GM19455 (cell line): Measurements from ENCODE around the gene FCHSD2.
"Not testable (repeated sequence)": the region's sequence is repeated elsewhere in the genome, so short reads cannot be mapped to it uniquely, and the experiment has no call there.

Experiments used
- ATAC-seq: cut with Tn5 transposase; IDR thresholded peaks from one replicate; pipeline ENCODE4 v1.9.1; 2021; ENCODE audit not compliant: unreplicated experiment

Gene FCHSD2

GRCh38 chr11:72850832-72851231 is 291.3 kb downstream of the FCHSD2 start:
- no peak for ATAC-seq

DNA sequence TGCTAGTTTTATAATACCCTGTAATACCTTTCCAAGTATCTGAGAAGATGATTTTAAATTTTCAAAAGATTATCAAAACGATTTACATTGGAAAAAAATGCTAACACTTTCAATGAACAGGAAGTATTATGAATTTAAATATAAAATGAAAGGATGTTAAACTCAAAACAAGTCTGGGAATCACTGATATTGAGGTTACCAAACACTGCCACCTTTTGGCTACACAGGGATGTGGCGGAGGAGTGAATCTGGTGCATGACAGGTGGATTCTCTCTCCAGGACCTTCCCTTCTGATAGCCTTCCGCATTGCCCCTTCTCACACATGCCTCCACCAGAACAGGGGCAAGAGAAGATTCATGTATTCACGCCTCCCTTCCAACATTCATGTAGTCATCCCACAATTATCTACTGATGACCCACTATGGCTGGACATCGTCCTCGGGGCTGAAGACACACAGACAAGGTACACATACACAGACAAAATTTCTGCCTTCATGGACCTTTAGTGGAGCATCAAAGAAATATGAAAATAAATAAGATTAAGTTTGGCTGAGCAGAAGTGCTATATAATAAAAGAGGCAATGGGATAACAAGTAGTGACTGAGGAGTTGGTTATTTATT is 293.2 kb downstream of the FCHSD2 start:
- no peak for ATAC-seq

GRCh38 chr11:72844356-72844755 is 297.8 kb downstream of the FCHSD2 start:
- ATAC-seq: no peak

- no peak for ATAC-seq
These were observed 299.3 kb downstream of the FCHSD2 start for GRCh38 chr11:72842653-72843330.

DNA sequence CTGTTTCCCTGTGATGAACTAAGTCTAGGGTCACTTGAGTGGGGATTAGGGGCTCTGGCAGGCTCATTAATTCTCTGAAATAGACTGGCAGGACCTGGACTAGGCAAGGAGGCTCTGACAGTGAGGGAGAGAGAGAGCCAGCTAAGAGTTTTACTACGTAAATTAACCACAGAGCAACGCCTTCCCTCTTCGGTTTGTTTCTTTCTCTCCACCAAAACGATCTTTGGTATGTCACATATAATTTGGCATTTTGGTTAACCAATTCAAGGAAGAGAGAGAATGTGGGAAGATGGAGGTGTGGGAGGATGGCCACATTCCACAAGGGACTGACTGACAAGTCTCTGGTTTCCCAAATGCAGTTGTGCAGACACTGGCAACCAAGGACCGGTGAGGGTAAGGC is 300.0 kb downstream of the FCHSD2 start:
- ATAC-seq: no peak

DNA sequence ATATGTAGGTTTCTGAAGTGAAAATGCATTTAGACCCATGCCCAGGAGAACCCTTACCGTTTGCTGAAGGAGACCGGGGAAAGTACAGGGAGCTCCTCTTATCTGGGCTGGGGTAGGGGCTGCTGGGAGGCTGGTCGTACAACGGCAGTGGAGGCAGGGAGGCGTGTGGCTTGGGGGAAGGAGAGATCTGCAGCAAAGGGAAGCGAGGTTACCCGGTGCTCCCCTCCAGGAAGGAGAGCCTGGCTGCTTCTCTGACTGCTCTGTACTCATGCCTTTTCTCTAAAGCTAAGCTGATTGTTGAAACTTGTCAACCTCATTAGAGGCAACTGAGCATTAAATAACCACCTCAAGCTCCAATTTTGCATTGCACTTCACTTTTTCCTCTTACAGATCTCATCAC is 300.7 kb downstream of the FCHSD2 start:
- no peak for ATAC-seq

- no peak for ATAC-seq
These were observed 301.3 kb downstream of the FCHSD2 start for GRCh38 chr11:72840780-72841179.

- ATAC-seq: no peak
These were observed 303.3 kb downstream of the FCHSD2 start for GRCh38 chr11:72838691-72839305.

DNA sequence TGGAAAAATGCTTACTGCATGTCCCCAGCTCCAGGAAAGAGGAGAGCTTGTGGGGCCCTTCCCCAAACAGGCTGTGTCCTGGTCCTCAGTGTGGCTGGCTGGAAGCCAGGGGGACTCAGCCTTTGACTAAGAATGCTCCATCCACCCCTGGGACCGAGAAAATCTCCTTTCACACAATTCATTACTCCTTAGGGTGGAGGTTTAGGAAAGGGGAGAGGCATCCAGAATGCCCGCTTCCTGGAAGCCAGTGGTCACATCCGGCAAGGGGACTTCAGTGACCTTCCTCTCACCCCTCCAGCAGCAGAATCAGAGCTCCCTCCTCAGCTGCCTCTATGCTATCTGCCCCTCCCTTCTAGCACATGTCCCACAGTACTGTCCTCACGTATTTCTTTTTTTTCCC is 306.0 kb downstream of the FCHSD2 start:
- no peak for ATAC-seq

GRCh38 chr11:72834905-72835304 is 307.2 kb downstream of the FCHSD2 start:
- no peak for ATAC-seq

DNA sequence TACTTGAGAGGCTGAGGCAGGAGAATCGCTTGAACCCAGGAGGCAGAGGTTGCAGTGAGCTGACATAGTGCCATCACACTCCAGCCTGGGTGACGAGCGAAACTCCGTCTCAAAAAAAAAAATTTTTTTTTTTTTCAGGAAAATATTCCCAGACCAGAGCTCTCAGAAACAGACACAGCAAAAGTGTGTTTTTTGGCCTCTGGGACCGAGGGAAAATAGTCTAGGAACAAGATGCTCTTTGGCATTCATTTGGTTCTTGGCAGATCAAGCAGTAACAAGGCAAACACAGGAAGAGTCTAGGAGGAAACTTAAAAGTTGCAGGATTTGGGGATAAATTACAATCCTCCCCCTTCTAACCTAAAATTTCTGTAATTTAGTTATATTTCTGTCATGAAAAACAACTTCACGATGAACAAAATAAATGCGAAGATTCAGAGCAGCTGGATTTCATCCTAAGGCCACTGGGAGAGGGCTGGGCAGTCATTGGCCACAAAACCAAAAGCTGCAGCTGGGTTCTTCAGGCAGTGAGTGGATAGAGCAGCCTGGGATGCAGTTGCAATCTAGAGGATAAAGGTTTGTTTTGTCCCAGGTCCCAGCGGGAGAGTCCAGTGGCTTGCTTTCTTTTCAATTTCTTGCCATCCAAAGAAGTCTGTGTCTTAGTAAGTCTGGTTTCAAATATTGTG is 308.2 kb downstream of the FCHSD2 start:
- ATAC-seq: no peak

DNA sequence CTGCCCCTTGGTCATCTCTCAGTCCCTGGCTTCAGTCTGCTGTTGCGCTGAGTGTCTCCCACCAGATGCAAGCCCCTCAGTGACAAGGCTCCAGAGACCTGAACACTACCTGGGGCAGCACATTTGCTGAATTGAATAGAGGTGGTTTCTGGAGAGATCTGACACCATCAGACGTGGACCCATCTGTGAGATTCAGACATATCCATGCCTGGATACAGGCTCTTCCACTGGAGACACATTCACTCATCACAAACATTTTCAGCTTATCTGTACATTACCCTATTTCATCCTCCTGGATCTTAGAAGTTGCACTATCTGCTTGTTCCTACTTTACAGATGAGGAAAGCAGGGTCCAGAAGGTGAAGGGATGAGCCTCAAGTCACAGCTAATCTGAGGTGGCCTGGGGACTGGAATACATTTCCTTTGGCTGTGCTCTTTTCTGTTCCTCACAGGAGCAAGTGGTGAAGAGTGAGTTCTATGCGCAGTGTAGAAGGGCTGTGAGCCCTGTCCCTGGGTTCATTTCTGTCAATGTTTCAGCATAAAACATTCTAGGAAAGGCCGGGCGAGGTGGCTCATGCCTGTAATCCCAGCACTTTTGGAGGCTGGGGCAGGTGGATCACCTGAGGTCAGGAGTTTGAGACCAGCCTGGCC is 308.9 kb downstream of the FCHSD2 start:
- ATAC-seq: no peak

- no peak for ATAC-seq
These were observed 309.6 kb downstream of the FCHSD2 start for GRCh38 chr11:72832301-72833082.

- no peak for ATAC-seq
These were observed 310.4 kb downstream of the FCHSD2 start for GRCh38 chr11:72831521-72832300.

DNA sequence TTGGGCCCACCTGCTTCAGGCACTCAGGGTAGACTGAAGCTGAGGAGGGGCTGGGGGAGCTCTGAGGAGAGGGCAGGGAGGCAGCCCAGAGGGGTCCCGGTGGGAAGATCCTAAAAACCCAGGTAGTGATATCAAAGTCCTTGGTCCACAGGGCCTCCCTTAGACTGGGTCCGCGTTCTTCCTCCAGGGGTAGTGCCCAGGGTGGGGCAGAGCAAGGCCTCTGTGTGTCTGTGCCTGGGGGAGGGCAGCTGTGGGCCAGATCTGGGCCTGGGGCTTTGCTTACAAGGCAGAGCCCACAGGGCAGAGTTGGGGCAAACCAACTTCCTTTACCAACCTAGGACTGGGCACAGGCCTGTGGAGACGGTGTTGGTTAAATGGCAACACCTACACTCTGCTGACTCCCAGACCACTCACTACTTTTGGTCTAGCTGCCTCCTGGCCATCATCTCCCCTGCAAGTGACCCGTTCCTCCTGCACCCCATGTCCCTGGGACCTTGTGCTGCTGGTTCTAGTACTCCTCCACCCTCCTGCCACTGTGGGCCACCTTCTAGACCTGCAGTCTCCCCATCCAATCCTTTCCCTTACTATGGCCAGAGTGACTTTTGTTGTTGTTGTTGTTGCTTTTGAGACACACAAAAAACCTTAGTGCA is 312.1 kb downstream of the FCHSD2 start:
- ATAC-seq: no peak

GRCh38 chr11:72829178-72829577 is 312.9 kb downstream of the FCHSD2 start:
- ATAC-seq: no peak

DNA sequence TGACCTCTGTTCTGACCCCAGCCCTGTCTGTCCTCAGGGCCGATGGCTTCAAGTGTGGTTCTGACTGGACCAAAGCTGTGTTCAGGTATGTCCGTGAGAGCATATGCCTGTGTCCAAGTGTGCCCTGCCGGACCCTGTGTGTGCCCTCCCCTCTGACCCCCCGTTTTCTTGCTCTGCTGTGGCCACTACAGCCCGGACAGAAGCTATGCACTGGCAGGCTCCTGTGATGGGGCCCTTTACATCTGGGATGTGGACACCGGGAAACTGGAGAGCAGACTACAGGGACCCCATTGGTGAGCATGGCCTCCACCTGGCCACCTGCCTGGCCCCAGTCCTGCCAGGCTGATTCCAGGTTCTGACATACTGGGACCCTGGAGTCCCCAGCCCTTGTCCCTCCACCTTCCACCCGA is 313.4 kb downstream of the FCHSD2 start:
- ATAC-seq: no peak

- no peak for ATAC-seq
These were observed 314.0 kb downstream of the FCHSD2 start for GRCh38 chr11:72828081-72828567.

GRCh38 chr11:72827656-72828055 is 314.5 kb downstream of the FCHSD2 start:
- ATAC-seq: not testable (repeated sequence)
